ENCODE measurements around the gene PRDM16. TPM values are rescaled to one million over a fixed set of nuclear protein-coding genes. Genes with fewer than 3 reads are reported as not detected.

Gene PRDM16
- polyA plus RNA-seq, 1 donor from 2014 or later, result not detected

DNA sequence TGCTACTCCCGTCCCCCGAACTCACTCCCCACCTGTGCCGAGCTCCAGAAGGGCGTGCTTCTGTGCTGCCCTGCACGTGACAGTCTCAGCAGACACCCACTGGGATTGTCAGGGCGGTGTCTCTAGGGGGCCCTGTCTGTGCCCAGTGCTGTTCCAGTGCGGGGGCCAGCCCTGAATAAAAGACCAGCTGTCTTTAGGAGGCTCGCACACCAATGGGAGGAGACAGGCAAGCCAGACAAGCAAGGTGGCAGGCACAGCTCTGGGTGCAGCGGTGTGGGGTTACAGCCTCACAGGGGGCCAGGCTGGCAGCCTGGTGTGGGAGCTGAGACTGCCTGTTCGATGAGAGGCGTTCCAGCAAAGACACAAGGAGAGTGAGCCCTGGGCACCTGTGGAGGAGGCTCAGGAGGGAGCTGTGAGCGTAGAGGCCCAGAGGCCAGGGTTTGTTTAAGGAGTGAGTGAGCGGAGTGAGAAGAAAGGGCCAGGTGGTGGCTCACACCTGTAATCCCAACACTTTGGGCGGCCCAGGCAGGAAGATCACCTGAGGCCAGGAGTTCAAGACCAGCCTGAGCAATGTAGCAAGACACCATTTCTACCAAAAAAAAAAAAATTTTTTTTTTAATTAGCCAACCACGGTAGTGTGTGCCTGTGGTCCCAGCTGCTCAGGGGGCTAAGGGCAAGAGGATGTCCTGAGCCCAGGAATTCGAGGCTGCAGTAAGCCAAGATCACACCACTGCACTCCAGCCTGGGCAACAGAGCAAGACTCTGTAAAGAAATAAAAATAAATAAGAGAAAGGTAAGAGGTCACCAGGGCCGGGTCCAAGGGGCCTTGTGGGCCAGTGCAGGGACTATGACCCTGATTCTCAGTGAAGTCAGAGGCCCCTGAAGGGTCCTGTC lies 337.2 kb downstream of the PRDM16 start:
- Mint-ChIP-seq H3K4me3 (no peak overlapping the region), H3K4me1 (no peaks in the 10 kb centered on the region), H3K27ac (no peak overlapping the region), H3K36me3 (no peaks in the 10 kb centered on the region), H3K9me3 (no peaks in the 10 kb centered on the region), H3K27me3 (no peaks in the 10 kb centered on the region)

- no peaks in the 10 kb centered on the region for H3K36me3 Mint-ChIP-seq
- no peaks in the 10 kb centered on the region for H3K27me3 Mint-ChIP-seq
- no peak overlapping the region for H3K4me3 Mint-ChIP-seq
- H3K9me3 Mint-ChIP-seq, result no peaks in the 10 kb centered on the region
- no peak overlapping the region for H3K27ac Mint-ChIP-seq
- no peaks in the 10 kb centered on the region for H3K4me1 Mint-ChIP-seq
Measured at GRCh38 chr1:3407021-3407420, 338.0 kb downstream of the PRDM16 start.

- no peaks in the 10 kb centered on the region for H3K9me3 Mint-ChIP-seq
- H3K4me1 Mint-ChIP-seq, result no peaks in the 10 kb centered on the region
- no peaks in the 10 kb centered on the region for H3K27me3 Mint-ChIP-seq
- H3K36me3 Mint-ChIP-seq, result no peaks in the 10 kb centered on the region
- no peak overlapping the region for H3K4me3 Mint-ChIP-seq
- H3K27ac Mint-ChIP-seq, result no peak overlapping the region
Measured at GRCh38 chr1:3408751-3409266, 339.8 kb downstream of the PRDM16 start.

DNA sequence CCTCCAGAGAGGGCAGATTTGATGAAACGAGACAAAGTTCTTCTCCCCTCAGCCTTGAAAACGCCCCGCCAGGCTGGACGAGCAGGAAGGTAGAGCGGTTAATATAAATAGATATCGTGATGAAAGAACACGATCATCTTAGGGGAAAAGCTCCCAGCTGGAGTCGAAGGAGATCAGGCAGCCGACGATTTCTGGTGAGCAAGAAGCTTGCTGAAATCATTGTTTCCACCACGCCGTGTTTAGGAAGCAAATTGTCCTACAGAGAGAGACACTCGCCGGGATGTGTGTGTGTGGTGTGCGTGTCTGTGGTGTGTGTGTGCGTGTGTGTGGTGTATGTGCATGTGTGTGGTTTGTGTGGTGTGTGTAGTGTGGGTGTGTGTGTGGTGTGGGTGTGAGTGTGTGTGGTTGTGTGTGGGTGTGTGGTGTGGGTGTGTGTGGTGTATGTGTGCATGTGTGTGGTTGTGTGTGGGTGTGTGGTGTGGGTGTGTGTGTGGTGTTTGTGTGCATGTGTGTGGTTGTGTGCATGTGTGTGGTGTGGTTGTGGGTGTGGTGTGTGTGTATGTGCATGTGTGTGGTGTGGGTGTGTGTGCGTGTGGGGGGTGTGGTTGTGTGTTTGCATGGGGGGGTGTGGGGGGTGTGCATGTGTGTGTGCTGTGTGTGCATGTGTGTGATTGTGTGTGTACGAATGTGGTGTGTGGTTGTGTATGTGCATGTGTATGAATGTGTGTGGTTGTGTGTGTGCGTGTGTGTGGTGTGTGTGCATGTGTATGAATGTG lies 340.6 kb downstream of the PRDM16 start:
- Mint-ChIP-seq H3K9me3 (no peaks in the 10 kb centered on the region), H3K4me1 (no peaks in the 10 kb centered on the region), H3K27ac (no peak overlapping the region), H3K27me3 (no peaks in the 10 kb centered on the region), H3K4me3 (no peak overlapping the region), H3K36me3 (no peaks in the 10 kb centered on the region)

DNA sequence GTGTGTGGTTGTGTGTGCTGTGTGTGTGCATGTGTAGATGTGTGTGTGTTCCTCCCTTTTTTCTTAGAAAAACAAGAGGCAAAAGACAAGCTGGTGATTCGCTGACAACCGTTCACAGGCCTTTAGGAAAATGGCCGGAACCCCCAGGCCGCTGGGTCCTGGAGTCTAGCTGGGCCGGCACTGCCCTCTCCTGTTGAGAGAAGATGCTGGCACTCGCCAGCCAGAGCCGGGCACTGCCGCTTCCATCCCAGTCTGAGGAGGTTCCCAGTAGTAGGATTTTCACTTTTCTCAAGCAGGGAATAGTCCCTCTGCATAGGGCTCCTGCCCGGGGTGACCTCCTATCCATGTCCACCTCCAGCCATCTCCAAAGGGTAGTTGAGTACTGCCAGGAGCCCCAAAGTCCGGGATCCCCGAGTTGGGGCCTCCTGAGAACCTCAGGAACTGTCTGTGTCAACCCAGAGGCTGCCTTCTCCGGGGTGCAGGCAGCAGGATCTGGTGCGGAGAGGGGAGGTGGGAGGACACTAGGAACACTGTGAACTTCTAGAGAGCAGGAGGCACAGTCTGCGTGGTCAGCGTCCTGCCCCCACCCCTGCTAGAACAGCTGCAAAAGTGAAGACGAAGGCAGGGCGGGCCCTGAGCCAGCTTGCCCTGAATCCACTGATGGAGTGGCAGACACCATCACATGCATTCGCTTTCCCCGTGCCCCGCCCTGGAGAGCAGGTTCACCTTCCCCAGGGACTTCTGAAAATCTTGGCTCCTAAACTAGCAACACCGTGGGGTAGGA lies 341.3 kb downstream of the PRDM16 start:
- Mint-ChIP-seq H3K9me3 (no peaks in the 10 kb centered on the region), H3K27ac (no peak overlapping the region), H3K27me3 (no peaks in the 10 kb centered on the region), H3K4me1 (no peaks in the 10 kb centered on the region), H3K4me3 (no peak overlapping the region), H3K36me3 (no peaks in the 10 kb centered on the region)

GRCh38 chr1:3411806-3412205 lies 342.8 kb downstream of the PRDM16 start:
- H3K27me3 Mint-ChIP-seq, result no peaks in the 10 kb centered on the region
- H3K36me3 Mint-ChIP-seq, result no peaks in the 10 kb centered on the region
- H3K4me1 Mint-ChIP-seq, result no peaks in the 10 kb centered on the region
- H3K27ac Mint-ChIP-seq, result no peak overlapping the region
- peaks cover 0 to 2% (median 0%) of the 10 kb centered on the region in 3 donors for H3K9me3 Mint-ChIP-seq
- no peak overlapping the region for H3K4me3 Mint-ChIP-seq

DNA sequence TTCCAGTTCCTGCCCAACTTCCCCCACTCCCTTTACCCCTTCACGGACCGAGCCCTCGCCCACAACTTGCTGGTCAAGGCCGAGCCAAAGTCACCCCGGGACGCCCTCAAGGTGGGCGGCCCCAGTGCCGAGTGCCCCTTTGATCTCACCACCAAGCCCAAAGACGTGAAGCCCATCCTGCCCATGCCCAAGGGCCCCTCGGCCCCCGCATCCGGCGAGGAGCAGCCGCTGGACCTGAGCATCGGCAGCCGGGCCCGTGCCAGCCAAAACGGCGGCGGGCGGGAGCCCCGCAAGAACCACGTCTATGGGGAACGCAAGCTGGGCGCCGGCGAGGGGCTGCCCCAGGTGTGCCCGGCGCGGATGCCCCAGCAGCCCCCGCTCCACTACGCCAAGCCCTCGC lies 343.4 kb downstream of the PRDM16 start:
- H3K4me3 Mint-ChIP-seq, result no peak overlapping the region
- H3K27ac Mint-ChIP-seq, result no peak overlapping the region
- no peaks in the 10 kb centered on the region for H3K36me3 Mint-ChIP-seq
- peaks cover 0 to 8% (median 0%) of the 10 kb centered on the region in 3 donors for H3K9me3 Mint-ChIP-seq
- H3K4me1 Mint-ChIP-seq, result no peaks in the 10 kb centered on the region
- H3K27me3 Mint-ChIP-seq, result no peaks in the 10 kb centered on the region

GRCh38 chr1:3413975-3414710 lies 345.1 kb downstream of the PRDM16 start:
- peaks cover 0 to 9% (median 0%) of the 10 kb centered on the region in 3 donors for H3K9me3 Mint-ChIP-seq
- H3K4me3 Mint-ChIP-seq, result no peak overlapping the region
- H3K27ac Mint-ChIP-seq, result no peak overlapping the region
- H3K27me3 Mint-ChIP-seq, result no peaks in the 10 kb centered on the region
- no peaks in the 10 kb centered on the region for H3K4me1 Mint-ChIP-seq
- no peaks in the 10 kb centered on the region for H3K36me3 Mint-ChIP-seq

DNA sequence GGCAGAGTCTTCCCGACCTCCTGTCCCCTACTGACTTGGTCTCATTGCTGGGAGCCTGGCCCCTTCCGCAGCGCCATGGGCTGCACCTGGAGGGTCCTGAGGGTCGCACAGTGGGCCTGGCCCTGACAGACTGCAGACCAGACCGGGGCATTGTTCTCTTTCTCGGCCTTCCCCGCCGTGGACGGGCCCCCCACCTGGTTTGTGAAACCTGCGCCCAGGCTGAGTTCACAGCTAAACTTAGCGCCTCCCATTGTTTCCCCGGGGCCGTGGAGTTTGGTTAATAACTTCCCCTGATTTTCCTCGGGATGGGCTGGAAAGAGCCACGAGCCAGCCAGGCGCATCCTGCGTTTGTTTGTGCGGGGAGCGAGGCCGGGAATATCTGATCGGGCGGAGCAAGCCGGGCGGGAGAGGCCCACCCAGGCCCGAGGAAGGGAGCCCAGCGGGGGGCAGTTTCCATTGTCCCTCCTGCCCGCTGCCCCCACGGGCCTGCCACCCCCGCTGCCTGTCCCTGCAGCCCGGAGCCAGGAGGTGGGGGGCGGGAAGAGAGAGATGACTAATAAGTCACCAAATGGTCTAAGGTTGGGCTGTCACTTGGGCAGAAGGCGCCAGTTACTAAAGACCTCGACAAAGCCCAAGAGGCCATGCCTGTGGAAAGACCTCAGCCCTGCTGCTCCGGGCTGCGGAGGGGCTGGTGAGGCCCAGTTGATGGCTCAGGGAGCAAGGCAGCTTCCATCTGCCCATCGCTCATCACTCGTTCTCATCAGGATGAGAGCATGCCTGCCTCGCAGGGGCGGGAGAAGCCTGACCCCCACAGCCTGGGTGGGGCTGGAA lies 346.5 kb downstream of the PRDM16 start:
- no peaks in the 10 kb centered on the region for H3K4me1 Mint-ChIP-seq
- peaks cover 2% of the 10 kb centered on the region for H3K27me3 Mint-ChIP-seq
- H3K27ac Mint-ChIP-seq, result no peak overlapping the region
- peaks cover 0 to 9% (median 0%) of the 10 kb centered on the region in 3 donors for H3K9me3 Mint-ChIP-seq
- H3K4me3 Mint-ChIP-seq, result no peak overlapping the region
- H3K36me3 Mint-ChIP-seq, result peaks cover 2% of the 10 kb centered on the region

- H3K27ac Mint-ChIP-seq, result no peak overlapping the region
- peaks cover 0 to 9% (median 0%) of the 10 kb centered on the region in 3 donors for H3K9me3 Mint-ChIP-seq
- H3K36me3 Mint-ChIP-seq, result peaks cover 2% of the 10 kb centered on the region
- no peak overlapping the region for H3K4me3 Mint-ChIP-seq
- H3K27me3 Mint-ChIP-seq, result peaks cover 11% of the 10 kb centered on the region
- no peaks in the 10 kb centered on the region for H3K4me1 Mint-ChIP-seq
Measured at GRCh38 chr1:3417082-3417739, 348.2 kb downstream of the PRDM16 start.

GRCh38 chr1:3417934-3418333 lies 348.9 kb downstream of the PRDM16 start:
- Mint-ChIP-seq H3K27me3 (peaks cover 11% of the 10 kb centered on the region), H3K4me3 (no peak overlapping the region), H3K9me3 (peaks cover 0 to 9% (median 0%) of the 10 kb centered on the region in 3 donors), H3K36me3 (peaks cover 2% of the 10 kb centered on the region), H3K4me1 (no peaks in the 10 kb centered on the region), H3K27ac (no peak overlapping the region)

GRCh38 chr1:3418600-3418999 lies 349.6 kb downstream of the PRDM16 start:
- Mint-ChIP-seq H3K4me3 (no peak overlapping the region), H3K27me3 (peaks cover 11% of the 10 kb centered on the region), H3K36me3 (peaks cover 2% of the 10 kb centered on the region), H3K27ac (no peak overlapping the region), H3K9me3 (peaks cover 0 to 9% (median 0%) of the 10 kb centered on the region in 3 donors), H3K4me1 (no peaks in the 10 kb centered on the region)

All from IgD-negative memory B cell (primary cell).